ENCODE data around the gene LCN1. TPM values are rescaled to one million over a fixed set of nuclear protein-coding genes. Genes with fewer than 3 reads are reported as not detected.

The LCN1 gene
- total RNA-seq, 4 donors from 2014 or later, result not detected

GRCh38 chr9:135502873-135503321, 18.3 kb upstream of the LCN1 start:
- Histone ChIP-seq H3K36me3 (peaks cover 0 to 43% of the 10 kb centered on the region in 2 donors), H3K27ac (no peak overlapping the region), H3K4me3 (no peak overlapping the region), H3K4me1 (peaks cover 2 to 40% (median 15%) of the 10 kb centered on the region in 3 donors), H3K27me3 (no peaks in the 10 kb centered on the region), H3K9me3 (no peaks in the 10 kb centered on the region)
- no peak for ATAC-seq
- WGBS, 2 donors (ENCODE audit: low coverage in 1 of 2), result 100% methylated on average over 2 of the region's 16 CpGs; no CpG with 5 or more reads in 1 of the 2 donors
- no peak for TF ChIP-seq EP300 (IDR thresholded peaks at IDR 0.05)
- no peak for TF ChIP-seq CTCF (IDR thresholded peaks at IDR 0.05)
- TF ChIP-seq POLR2A (IDR thresholded peaks at IDR 0.05), result no peak
- TF ChIP-seq POLR2AphosphoS5 (IDR thresholded peaks at IDR 0.05), result no peak

- Histone ChIP-seq H3K9me3 (peaks cover 0 to 3% (median 0%) of the 10 kb centered on the region in 3 donors), H3K4me1 (peaks cover 2 to 40% (median 15%) of the 10 kb centered on the region in 3 donors), H3K4me3 (no peak overlapping the region), H3K36me3 (peaks cover 0 to 43% of the 10 kb centered on the region in 2 donors), H3K27me3 (no peaks in the 10 kb centered on the region), H3K27ac (no peak overlapping the region)
- TF ChIP-seq POLR2A (IDR thresholded peaks at IDR 0.05) (no peak), EP300 (IDR thresholded peaks at IDR 0.05) (no peak), POLR2AphosphoS5 (IDR thresholded peaks at IDR 0.05) (no peak), CTCF (IDR thresholded peaks at IDR 0.05) (no peak)
- WGBS, 2 donors (ENCODE audit: low coverage in 1 of 2), result 85% methylated on average over 17 of the region's 41 CpGs; no CpG with 5 or more reads in 1 of the 2 donors
- ATAC-seq, result no peak
Observed at GRCh38 chr9:135503371-135504261, 17.6 kb upstream of the LCN1 start.

GRCh38 chr9:135504262-135505243, 16.7 kb upstream of the LCN1 start:
- TF ChIP-seq CTCF (IDR thresholded peaks at IDR 0.05) (peak in 3 of 4 experiments; percentile 41 to 71 (median 58)), POLR2AphosphoS5 (IDR thresholded peaks at IDR 0.05) (no peak), POLR2A (IDR thresholded peaks at IDR 0.05) (no peak), EP300 (IDR thresholded peaks at IDR 0.05) (no peak)
- 50% methylated on average over 1 of the region's 21 CpGs; no CpG with 5 or more reads in 1 of the 2 donors for WGBS, 2 donors (ENCODE audit: low coverage in 1 of 2)
- Histone ChIP-seq H3K36me3 (peaks cover 0 to 43% of the 10 kb centered on the region in 2 donors), H3K27ac (no peak overlapping the region), H3K4me1 (peaks cover 2 to 33% (median 13%) of the 10 kb centered on the region in 3 donors), H3K4me3 (no peak overlapping the region), H3K9me3 (peaks cover 0 to 12% (median 0%) of the 10 kb centered on the region in 3 donors), H3K27me3 (no peaks in the 10 kb centered on the region)
- ATAC-seq, result no peak

GRCh38 chr9:135505406-135506187, 15.6 kb upstream of the LCN1 start:
- H3K9me3 ChIP-seq, result peaks cover 0 to 16% (median 0%) of the 10 kb centered on the region in 3 donors
- TF ChIP-seq POLR2AphosphoS5 (IDR thresholded peaks at IDR 0.05) (no peak), POLR2A (IDR thresholded peaks at IDR 0.05) (no peak), EP300 (IDR thresholded peaks at IDR 0.05) (no peak), CTCF (IDR thresholded peaks at IDR 0.05) (no peak)
- H3K4me3 ChIP-seq, result no peak overlapping the region
- WGBS, 2 donors (ENCODE audit: low coverage in 1 of 2), result 70% methylated on average over 2 of the region's 24 CpGs; no CpG with 5 or more reads in 1 of the 2 donors
- H3K36me3 ChIP-seq, result peaks cover 0 to 43% of the 10 kb centered on the region in 2 donors
- no peak overlapping the region for H3K27ac ChIP-seq
- no peaks in the 10 kb centered on the region for H3K27me3 ChIP-seq
- no peak for ATAC-seq
- peaks cover 2 to 27% (median 12%) of the 10 kb centered on the region in 3 donors for H3K4me1 ChIP-seq

Measured in gastroesophageal sphincter (tissue), 4 donors.